Body of pancreas (tissue), 4 donors: ENCODE measurements around the gene ADAMTSL5. TPM values are rescaled to one million over a fixed set of nuclear protein-coding genes. Genes with fewer than 3 reads are reported as not detected.

Experiments used
- ATAC-seq: fragments of 150-250 bp; one replicate; pipeline ENCODE4 v1.9.1; 2016
- DNase-seq, 4 donors: peaks; one replicate each; pipeline ENCODE4 v3.0.0-alpha.2; 2019
- H3K27ac ChIP-seq, 4 donors: fragments of 200-600 bp; sonication (generic); 1 replicate in 3 of 4; 2 replicates in 1 of 4; pipeline versions ENCODE4 v1.5.1 to v1.6.1; 2016 to 2019; ENCODE audit warnings: mild to moderate bottlenecking in 1 of 4, mixed read lengths in 1 of 4, moderate library complexity in 1 of 4
- H3K27me3 ChIP-seq, 2 donors: fragments of 200-600 bp; sonication (generic); one replicate each; pipeline ENCODE4 v1.6.0; 2016; ENCODE audit warnings: mild to moderate bottlenecking in 1 of 2
- H3K36me3 ChIP-seq, 2 donors: fragments of 200-600 bp; sonication (generic); replicated peaks in 1 of 2; 2 replicates each; pipeline ENCODE4 v1.5.1; 2016; ENCODE audit warnings: low read depth in 2 of 2; ENCODE audit not compliant: insufficient read depth in 1 of 2
- H3K4me1 ChIP-seq: fragments of 200-600 bp; sonication (generic); one replicate; pipeline ENCODE4 v1.6.0; 2016
- H3K4me3 ChIP-seq, 2 donors: fragments of 200-600 bp; sonication (generic); 1 replicate in 1 of 2; 2 replicates in 1 of 2; pipeline ENCODE4 v1.5.1; 2016 to 2019
- H3K9me3 ChIP-seq, 3 donors: fragments of 200-600 bp; sonication (generic); 1 replicate in 2 of 3; 2 replicates in 1 of 3; pipeline ENCODE4 v1.5.1; 2016
- POLR2A ChIP-seq, 3 donors: fragments of 450-650 bp; IDR thresholded peaks; one replicate each; pipeline ENCODE4 v1.6.1; 2016; ENCODE audit warnings: antibody characterized with exemption in 3 of 3, mild to moderate bottlenecking in 2 of 3
- WGBS, 2 donors: methylation state at CpG; one replicate each; pipeline ENCODE4 v1.1.5; 2017; 5-methylcytosine and 5-hydroxymethylcytosine counted together
- intact Hi-C: fragments of 100-400 bp; cut with DNase I; formaldehyde crosslinking; loops from one replicate; pipeline ENCODE4 v1.15.1; 2023
- total RNA-seq, 2 donors: library from RNA; depleted of rRNA; stranded (reverse); fragments of >200 nt; gene quantifications; one replicate each; pipeline ENCODE4 v1.1.0, GENCODE V29; 2016
- TF ChIP-seq, protein P1 (sequence below), 7 experiments: fragments of 450-650 bp in 4 of 7; fragments of 200-600 bp in 3 of 7; sonication (generic) in 3 of 7; IDR thresholded peaks; one replicate each; pipeline ENCODE4 v1.5.1; 2016 to 2019; ENCODE audit warnings: antibody characterized with exemption in 7 of 7

Gene ADAMTSL5
- total RNA-seq, 2 donors from 2014 or later: 1.3 TPM; not detected in 1

- 93 to 94% methylated on average over 11 to 18 of the region's 24 CpGs for whole genome bisulfite sequencing, 2 donors
- TF ChIP-seq POLR2A (IDR thresholded peaks at IDR 0.05): no peak
- TF ChIP-seq, protein P1, sequence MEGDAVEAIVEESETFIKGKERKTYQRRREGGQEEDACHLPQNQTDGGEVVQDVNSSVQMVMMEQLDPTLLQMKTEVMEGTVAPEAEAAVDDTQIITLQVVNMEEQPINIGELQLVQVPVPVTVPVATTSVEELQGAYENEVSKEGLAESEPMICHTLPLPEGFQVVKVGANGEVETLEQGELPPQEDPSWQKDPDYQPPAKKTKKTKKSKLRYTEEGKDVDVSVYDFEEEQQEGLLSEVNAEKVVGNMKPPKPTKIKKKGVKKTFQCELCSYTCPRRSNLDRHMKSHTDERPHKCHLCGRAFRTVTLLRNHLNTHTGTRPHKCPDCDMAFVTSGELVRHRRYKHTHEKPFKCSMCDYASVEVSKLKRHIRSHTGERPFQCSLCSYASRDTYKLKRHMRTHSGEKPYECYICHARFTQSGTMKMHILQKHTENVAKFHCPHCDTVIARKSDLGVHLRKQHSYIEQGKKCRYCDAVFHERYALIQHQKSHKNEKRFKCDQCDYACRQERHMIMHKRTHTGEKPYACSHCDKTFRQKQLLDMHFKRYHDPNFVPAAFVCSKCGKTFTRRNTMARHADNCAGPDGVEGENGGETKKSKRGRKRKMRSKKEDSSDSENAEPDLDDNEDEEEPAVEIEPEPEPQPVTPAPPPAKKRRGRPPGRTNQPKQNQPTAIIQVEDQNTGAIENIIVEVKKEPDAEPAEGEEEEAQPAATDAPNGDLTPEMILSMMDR (IDR thresholded peaks at IDR 0.05): no peak
- peaks cover 0 to 18% of the 10 kb centered on the region in 2 donors for H3K27me3 ChIP-seq
Observed at GRCh38 chr19:1461862-1462261, 51.0 kb downstream of the ADAMTSL5 start.

GRCh38 chr19:1460033-1460995 lies 52.5 kb downstream of the ADAMTSL5 start:
- intact Hi-C loops: no loop called here
- Histone ChIP-seq H3K9me3 (no peaks in the 10 kb centered on the region), H3K4me1 (peaks cover 24% of the 10 kb centered on the region), H3K36me3 (no peaks in the 10 kb centered on the region), H3K27ac (no peak overlapping the region), H3K27me3 (peaks cover 0 to 26% of the 10 kb centered on the region in 2 donors), H3K4me3 (no peak overlapping the region)
- WGBS, 2 donors: 88 to 89% methylated on average over 9 to 27 of the region's 36 CpGs
- DNase-seq (no peak), ATAC-seq (no peak)
- TF ChIP-seq, protein P1 (IDR thresholded peaks at IDR 0.05): no peak
- TF ChIP-seq POLR2A (IDR thresholded peaks at IDR 0.05): no peak

More at GRCh38 chr19:1461862-1462261, 51.0 kb downstream of the ADAMTSL5 start:
- Histone ChIP-seq H3K27ac (no peak overlapping the region), H3K4me3 (no peak overlapping the region), H3K9me3 (no peaks in the 10 kb centered on the region), H3K4me1 (peaks cover 22% of the 10 kb centered on the region), H3K36me3 (no peaks in the 10 kb centered on the region)
- no peak for DNase-seq
- no peak for ATAC-seq
- intact Hi-C loops: no loop called here

DNA sequence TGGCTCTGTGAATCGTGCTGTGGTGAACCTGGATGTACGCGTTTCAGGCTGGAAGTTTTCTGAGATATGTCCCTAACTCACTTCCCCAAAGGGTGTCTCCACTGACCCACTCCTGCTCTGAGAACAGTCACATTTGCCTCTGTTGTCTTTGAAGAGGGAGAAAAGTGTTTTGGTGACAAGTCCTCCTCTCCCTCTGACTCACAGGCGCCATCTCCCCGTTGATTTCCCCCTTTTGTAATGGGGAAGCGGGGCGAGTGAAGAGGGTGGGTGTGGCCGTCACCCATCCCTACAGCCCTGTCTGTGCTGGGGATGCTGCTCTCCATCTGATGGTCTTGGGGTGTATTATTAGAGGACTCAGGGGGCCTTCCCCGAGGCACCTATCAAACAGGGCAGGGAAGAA lies 53.3 kb downstream of the ADAMTSL5 start:
- ATAC-seq: no peak
- H3K9me3 ChIP-seq: no peaks in the 10 kb centered on the region
- H3K27ac ChIP-seq: no peak overlapping the region
- H3K36me3 ChIP-seq: no peaks in the 10 kb centered on the region
- no peak overlapping the region for H3K4me3 ChIP-seq
- no peak for TF ChIP-seq POLR2A (IDR thresholded peaks at IDR 0.05)
- TF ChIP-seq, protein P1 (IDR thresholded peaks at IDR 0.05): no peak
- peaks cover 0 to 26% of the 10 kb centered on the region in 2 donors for H3K27me3 ChIP-seq
- 72 to 86% methylated on average over 9 of the region's 9 CpGs for WGBS, 2 donors
- DNase-seq: no peak
- peaks cover 26% of the 10 kb centered on the region for H3K4me1 ChIP-seq
- intact Hi-C loops: no loop called here

DNA sequence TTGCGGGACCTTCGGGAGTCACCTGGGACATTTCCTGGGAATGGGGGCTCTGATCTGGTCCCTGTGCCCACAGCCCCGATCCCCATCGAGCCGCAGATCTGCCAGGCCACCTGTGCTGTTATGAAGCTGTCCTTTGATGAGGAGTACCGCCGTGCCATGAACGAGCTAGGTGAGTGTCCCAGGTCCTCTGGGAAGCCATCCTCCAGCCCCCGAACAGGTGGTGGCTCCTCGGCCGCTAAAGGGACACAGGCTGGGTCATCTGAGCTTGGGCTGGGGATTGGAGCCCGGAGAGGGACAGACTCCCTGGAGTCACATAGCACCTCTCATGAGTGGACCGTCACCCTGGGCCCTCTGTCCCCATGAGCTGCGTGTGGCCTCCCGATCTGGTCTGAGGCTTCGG lies 54.9 kb downstream of the ADAMTSL5 start:
- H3K36me3 ChIP-seq: no peaks in the 10 kb centered on the region
- intact Hi-C loops: no loop called here
- H3K9me3 ChIP-seq: no peaks in the 10 kb centered on the region
- DNase-seq (no peak), ATAC-seq (no peak)
- WGBS, 2 donors: 74 to 75% methylated on average over 5 to 14 of the region's 16 CpGs
- H3K4me1 ChIP-seq: peaks cover 38% of the 10 kb centered on the region
- H3K4me3 ChIP-seq: no peak overlapping the region
- peaks cover 0 to 34% of the 10 kb centered on the region in 2 donors for H3K27me3 ChIP-seq
- TF ChIP-seq, protein P1 (IDR thresholded peaks at IDR 0.05): no peak
- TF ChIP-seq POLR2A (IDR thresholded peaks at IDR 0.05): no peak
- H3K27ac ChIP-seq: no peak overlapping the region
